ENCODE results near the gene THAP2.
A peak's percentile ranks its signal among the peaks of the same experiment; 100 is the strongest.

Gene THAP2

GRCh38 chr12:71639341-71639760 lies 24.8 kb upstream of the THAP2 start:
- no peak overlapping the region for H3K4me3 ChIP-seq
- H3K36me3 ChIP-seq, result peaks cover 80 to 100% (median 97%) of the 10 kb centered on the region in 11 experiments
- peaks cover 0 to 16% (median 0%) of the 10 kb centered on the region in 10 experiments; a peak in 4 of 20 replicates for H3K4me1 ChIP-seq
- no peaks in the 10 kb centered on the region for H3K27me3 ChIP-seq
- peaks cover 12 to 96% (median 31%) of the 10 kb centered on the region in 11 experiments; a peak in 18 of 22 replicates for H4K20me1 ChIP-seq
- no peaks in the 10 kb centered on the region for H3K9me3 ChIP-seq (replicated peaks in 1 of 11)
- no peak for TF ChIP-seq Cebpa-rat (IDR thresholded peaks at IDR 0.05)
- no peak overlapping the region for H3K4me2 ChIP-seq
- no peak overlapping the region for H3K9ac ChIP-seq
- no peak overlapping the region for H3K27ac ChIP-seq

- H3K9ac ChIP-seq, result no peak overlapping the region
- no peak overlapping the region for H3K27ac ChIP-seq
- H3K27me3 ChIP-seq, result no peaks in the 10 kb centered on the region
- H3K36me3 ChIP-seq, result peaks cover 81 to 100% (median 97%) of the 10 kb centered on the region in 11 experiments
- peaks cover 12 to 98% (median 37%) of the 10 kb centered on the region in 11 experiments; a peak in 18 of 22 replicates for H4K20me1 ChIP-seq
- H3K4me2 ChIP-seq, result no peak overlapping the region
- H3K4me1 ChIP-seq, result peaks cover 0 to 25% (median 4%) of the 10 kb centered on the region in 10 experiments; a peak in 14 of 20 replicates
- no peak overlapping the region for H3K4me3 ChIP-seq
- TF ChIP-seq Cebpa-rat (IDR thresholded peaks at IDR 0.05), result no peak
- H3K9me3 ChIP-seq (replicated peaks in 1 of 11), result no peaks in the 10 kb centered on the region
These were observed 23.8 kb upstream of the THAP2 start for GRCh38 chr12:71640316-71640715.

- H3K9ac ChIP-seq, result no peak overlapping the region
- no peaks in the 10 kb centered on the region for H3K27me3 ChIP-seq
- no peaks in the 10 kb centered on the region for H3K9me3 ChIP-seq (replicated peaks in 1 of 11)
- H3K36me3 ChIP-seq, result peaks cover 82 to 100% (median 95%) of the 10 kb centered on the region in 11 experiments
- H3K4me3 ChIP-seq, result no peak overlapping the region
- TF ChIP-seq Cebpa-rat (IDR thresholded peaks at IDR 0.05), result no peak
- peaks cover 0 to 36% (median 13%) of the 10 kb centered on the region in 10 experiments; a peak in 14 of 20 replicates for H3K4me1 ChIP-seq
- no peak overlapping the region for H3K4me2 ChIP-seq
- H3K27ac ChIP-seq, result no peak overlapping the region
- peaks cover 8 to 88% (median 41%) of the 10 kb centered on the region in 11 experiments; a peak in 18 of 22 replicates for H4K20me1 ChIP-seq
These were observed 22.7 kb upstream of the THAP2 start for GRCh38 chr12:71641390-71641789.

- H3K9ac ChIP-seq, result no peak overlapping the region
- peaks cover 86 to 100% (median 98%) of the 10 kb centered on the region in 11 experiments for H3K36me3 ChIP-seq
- no peaks in the 10 kb centered on the region for H3K27me3 ChIP-seq
- H4K20me1 ChIP-seq, result peaks cover 6 to 82% (median 38%) of the 10 kb centered on the region in 11 experiments; a peak in 18 of 22 replicates
- 0 out of 22 replicates have a peak, but pooled peaks cover 0 to 4% (median 0%) of the 10 kb centered on the region in 11 experiments for H3K9me3 ChIP-seq (replicated peaks in 1 of 11)
- H3K4me1 ChIP-seq, result peaks cover 0 to 41% (median 13%) of the 10 kb centered on the region in 10 experiments; a peak in 14 of 20 replicates
- no peak overlapping the region for H3K27ac ChIP-seq
- H3K4me2 ChIP-seq, result no peak overlapping the region
- no peak for TF ChIP-seq Cebpa-rat (IDR thresholded peaks at IDR 0.05)
- H3K4me3 ChIP-seq, result no peak overlapping the region
These were observed 21.8 kb upstream of the THAP2 start for GRCh38 chr12:71642264-71642663.

- Histone ChIP-seq H3K27ac (peak overlapping the region in 8 of 11 experiments; percentile 0 to 71 (median 52); a peak in 12 of 22 replicates), H4K20me1 (peaks cover 19 to 82% (median 42%) of the 10 kb centered on the region in 11 experiments; a peak in 19 of 22 replicates), H3K36me3 (peaks cover 89 to 100% (median 98%) of the 10 kb centered on the region in 11 experiments), H3K9me3 (replicated peaks in 1 of 11) (0 out of 22 replicates have a peak, but pooled peaks cover 0 to 4% (median 0%) of the 10 kb centered on the region in 11 experiments), H3K4me1 (peaks cover 0 to 39% (median 13%) of the 10 kb centered on the region in 10 experiments; a peak in 14 of 20 replicates), H3K4me3 (no peak overlapping the region), H3K27me3 (no peaks in the 10 kb centered on the region), H3K9ac (peak overlapping the region in 2 of 11 experiments; percentile 50 to 62; a peak in 2 of 22 replicates), H3K4me2 (peak overlapping the region in 7 of 11 experiments; percentile 8 to 79 (median 34); a peak in 10 of 22 replicates)
- no peak for TF ChIP-seq Cebpa-rat (IDR thresholded peaks at IDR 0.05)
These were observed 18.8 kb upstream of the THAP2 start for GRCh38 chr12:71645268-71645667.

GRCh38 chr12:71646512-71646911 lies 17.6 kb upstream of the THAP2 start:
- Histone ChIP-seq H3K36me3 (peaks cover 90 to 100% (median 98%) of the 10 kb centered on the region in 11 experiments), H3K4me3 (no peak overlapping the region), H3K4me1 (peaks cover 0 to 49% (median 13%) of the 10 kb centered on the region in 10 experiments; a peak in 14 of 20 replicates), H4K20me1 (peaks cover 26 to 84% (median 51%) of the 10 kb centered on the region in 11 experiments; a peak in 21 of 22 replicates), H3K27me3 (no peaks in the 10 kb centered on the region), H3K9me3 (replicated peaks in 1 of 11) (0 out of 22 replicates have a peak, but pooled peaks cover 0 to 4% (median 0%) of the 10 kb centered on the region in 11 experiments), H3K27ac (peak overlapping the region in 2 of 11 experiments; percentile 68 to 71; a peak in 2 of 22 replicates), H3K4me2 (peak overlapping the region in 2 of 11 experiments; percentile 75 to 79; a peak in 3 of 22 replicates), H3K9ac (no peak overlapping the region)
- TF ChIP-seq Cebpa-rat (IDR thresholded peaks at IDR 0.05), result no peak

- Histone ChIP-seq H4K20me1 (peaks cover 31 to 84% (median 53%) of the 10 kb centered on the region in 11 experiments), H3K4me1 (peaks cover 0 to 57% (median 13%) of the 10 kb centered on the region in 10 experiments; a peak in 14 of 20 replicates), H3K9ac (no peak overlapping the region), H3K27me3 (no peaks in the 10 kb centered on the region), H3K9me3 (replicated peaks in 1 of 11) (peaks cover 5 to 14% (median 10%) of the 10 kb centered on the region in 11 experiments), H3K27ac (no peak overlapping the region), H3K4me3 (no peak overlapping the region), H3K36me3 (peaks cover 90 to 100% (median 98%) of the 10 kb centered on the region in 11 experiments), H3K4me2 (no peak overlapping the region)
- no peak for TF ChIP-seq Cebpa-rat (IDR thresholded peaks at IDR 0.05)
These were observed 15.6 kb upstream of the THAP2 start for GRCh38 chr12:71648537-71648936.

GRCh38 chr12:71649401-71649800 lies 14.7 kb upstream of the THAP2 start:
- peaks cover 90 to 100% (median 98%) of the 10 kb centered on the region in 11 experiments for H3K36me3 ChIP-seq
- TF ChIP-seq Cebpa-rat (IDR thresholded peaks at IDR 0.05), result no peak
- H3K4me2 ChIP-seq, result no peak overlapping the region
- H4K20me1 ChIP-seq, result peaks cover 31 to 84% (median 58%) of the 10 kb centered on the region in 11 experiments
- H3K4me1 ChIP-seq, result peaks cover 0 to 48% (median 13%) of the 10 kb centered on the region in 10 experiments; a peak in 14 of 20 replicates
- no peaks in the 10 kb centered on the region for H3K27me3 ChIP-seq
- peaks cover 13 to 23% (median 19%) of the 10 kb centered on the region in 11 experiments for H3K9me3 ChIP-seq (replicated peaks in 1 of 11)
- H3K9ac ChIP-seq, result no peak overlapping the region
- no peak overlapping the region for H3K27ac ChIP-seq
- H3K4me3 ChIP-seq, result no peak overlapping the region

- H3K9me3 ChIP-seq (replicated peaks in 1 of 11), result peaks cover 15 to 50% (median 41%) of the 10 kb centered on the region in 11 experiments
- H3K27ac ChIP-seq, result no peak overlapping the region
- H3K4me3 ChIP-seq, result no peak overlapping the region
- H4K20me1 ChIP-seq, result peaks cover 31 to 100% (median 61%) of the 10 kb centered on the region in 11 experiments
- H3K9ac ChIP-seq, result no peak overlapping the region
- H3K27me3 ChIP-seq, result no peaks in the 10 kb centered on the region
- H3K36me3 ChIP-seq, result peaks cover 87 to 100% (median 99%) of the 10 kb centered on the region in 11 experiments
- H3K4me2 ChIP-seq, result no peak overlapping the region
- peaks cover 0 to 47% (median 0%) of the 10 kb centered on the region in 10 experiments; a peak in 4 of 20 replicates for H3K4me1 ChIP-seq
- TF ChIP-seq Cebpa-rat (IDR thresholded peaks at IDR 0.05), result no peak
These were observed 11.4 kb upstream of the THAP2 start for GRCh38 chr12:71652656-71653055.

Data from BLaER1 treated with 17β-estradiol and CSF1 and Interleukin-3, amounts not matched to agents 10 nM and 100 nM (cell line).